ENCODE results near the gene RTN1.
"Not testable (repeated sequence)": the region's sequence is repeated elsewhere in the genome, so short reads cannot be mapped to it uniquely, and the experiment has no call there.

The RTN1 gene

DNA sequence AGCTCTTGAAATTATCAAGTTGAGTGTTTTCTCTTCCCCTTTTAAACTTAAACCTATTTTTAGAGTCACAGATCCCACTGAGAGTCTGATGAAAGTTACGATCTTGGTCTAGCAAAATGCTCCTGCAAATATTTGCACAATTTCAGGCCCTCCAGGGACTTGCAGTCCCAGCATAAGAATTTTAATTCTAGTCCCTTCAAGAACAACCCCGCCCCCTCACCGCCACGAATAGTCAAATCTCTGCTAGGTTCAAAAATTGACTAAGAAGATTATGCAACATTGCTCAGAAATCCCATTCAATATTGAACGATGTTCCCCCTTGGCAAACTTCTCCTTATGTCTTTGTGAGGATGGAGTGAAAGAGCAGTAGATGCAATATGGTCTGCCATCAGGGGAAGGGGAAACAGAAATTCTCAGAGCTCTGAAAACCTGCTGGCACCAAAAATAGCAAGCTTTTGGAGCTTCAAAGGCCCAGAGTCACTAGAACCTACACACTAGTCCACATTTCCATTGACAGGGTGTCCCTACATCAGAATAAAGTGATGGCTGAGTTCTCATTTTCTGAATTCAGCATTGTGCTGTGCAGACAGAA lies 166.4 kb downstream of the RTN1 start:
- no peak for DNase-seq (ENCODE audit: low read depth)

DNA sequence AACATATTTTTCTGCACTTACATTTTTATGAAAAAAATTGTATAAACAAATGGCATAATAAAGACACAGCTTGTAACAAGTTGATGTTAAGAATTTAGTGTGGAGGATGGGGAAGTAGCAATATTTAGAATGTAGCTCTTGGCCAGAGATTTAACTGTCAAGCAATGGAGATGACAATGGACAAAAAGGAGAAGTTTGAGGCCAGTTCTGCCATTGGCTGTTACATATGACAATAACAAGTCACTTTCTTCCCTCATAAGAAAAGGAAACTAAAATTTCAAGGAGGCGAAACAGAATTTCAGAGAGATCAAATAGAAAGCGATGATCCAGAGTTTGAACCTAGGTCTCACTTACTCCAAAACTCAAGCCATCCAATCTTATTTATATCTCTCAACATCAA lies 171.1 kb downstream of the RTN1 start:
- no peak for DNase-seq (ENCODE audit: low read depth)

DNA sequence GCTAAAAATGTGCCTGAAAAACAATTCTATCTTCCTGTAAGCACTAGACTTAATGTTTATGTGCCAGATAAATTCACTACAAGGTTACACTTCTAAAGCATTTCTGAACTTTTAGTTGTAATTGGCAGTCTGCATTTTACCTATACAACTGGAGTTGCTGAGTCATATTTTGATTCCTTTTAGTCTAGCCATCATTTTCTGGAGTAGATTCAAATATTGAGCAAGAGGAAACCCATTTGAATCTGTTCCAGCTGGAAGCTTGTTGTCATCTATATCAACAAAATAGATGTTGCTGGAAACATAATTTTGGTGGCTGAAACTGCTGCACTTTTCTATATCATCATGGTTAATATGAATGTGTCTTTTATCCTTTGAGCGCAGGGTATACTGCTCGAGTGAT lies 171.8 kb downstream of the RTN1 start:
- DNase-seq (ENCODE audit: low read depth), result peak; percentile 77

- DNase-seq (ENCODE audit: low read depth), result peak; percentile 66
These were observed 175.4 kb downstream of the RTN1 start for GRCh38 chr14:59695198-59695597.

GRCh38 chr14:59691266-59691665 lies 179.3 kb downstream of the RTN1 start:
- DNase-seq (ENCODE audit: low read depth), result no peak

DNA sequence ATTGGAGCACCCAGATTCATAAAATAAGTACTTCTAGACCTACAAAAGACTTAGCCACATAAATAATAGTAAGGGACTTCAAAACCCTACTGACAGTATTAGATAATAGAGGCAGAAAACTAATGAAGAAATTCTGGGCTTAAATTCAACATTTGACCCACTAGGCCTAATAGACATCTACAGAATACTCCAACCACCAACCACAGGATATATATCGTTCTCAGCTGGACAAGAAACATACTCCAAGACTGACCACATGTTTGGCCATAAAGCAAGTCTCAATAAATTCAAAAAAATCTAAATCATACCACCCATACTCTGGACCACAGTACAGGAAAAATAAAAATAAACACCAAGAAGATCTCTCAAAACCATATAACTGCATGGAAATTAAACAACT lies 180.2 kb downstream of the RTN1 start:
- peak; percentile 52 for DNase-seq (ENCODE audit: low read depth)

GRCh38 chr14:59688224-59689170 lies 182.1 kb downstream of the RTN1 start:
- DNase-seq (ENCODE audit: low read depth), result peak; percentile 64

DNA sequence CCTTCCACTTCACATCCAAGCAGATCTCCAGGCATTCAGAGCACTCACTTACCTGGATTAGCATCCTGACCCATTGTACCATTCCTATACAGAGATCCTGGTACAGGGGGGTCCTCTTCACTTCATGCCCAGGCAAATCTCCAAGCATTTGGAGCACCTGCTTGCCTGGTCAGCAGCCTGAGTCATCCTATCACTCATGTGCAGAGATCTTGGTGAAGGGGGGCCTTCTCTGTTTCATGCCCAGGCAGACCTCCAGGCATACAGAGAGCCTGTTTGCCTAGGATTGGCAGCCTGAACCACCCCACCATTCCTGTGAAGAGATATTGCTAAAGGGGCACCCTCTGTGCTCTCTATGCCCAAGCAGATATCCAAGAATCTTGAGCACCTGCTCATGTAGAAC lies 182.9 kb downstream of the RTN1 start:
- no peak for DNase-seq (ENCODE audit: low read depth)

GRCh38 chr14:59679872-59680271 lies 190.7 kb downstream of the RTN1 start:
- peak; percentile 55 for DNase-seq (ENCODE audit: low read depth)

DNA sequence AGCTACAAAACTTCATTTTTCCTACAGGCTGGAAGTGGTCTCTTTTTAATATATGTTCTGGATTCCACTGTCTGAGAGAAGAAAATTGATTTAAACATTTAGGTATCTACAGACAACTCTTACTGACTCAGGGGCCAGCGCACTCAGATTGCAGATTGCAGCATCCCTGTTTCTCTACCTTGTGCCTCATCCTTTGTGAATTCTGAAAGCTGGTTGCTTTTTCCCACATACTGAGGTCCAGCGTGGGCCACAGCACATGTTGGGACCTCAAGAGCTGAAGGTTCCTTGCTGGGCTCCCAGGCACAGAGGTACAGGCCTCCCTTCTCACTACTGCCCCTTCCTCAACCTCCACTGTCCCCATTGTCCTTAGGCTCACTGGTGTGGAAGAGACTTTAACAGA lies 192.2 kb downstream of the RTN1 start:
- no peak for DNase-seq (ENCODE audit: low read depth)

DNA sequence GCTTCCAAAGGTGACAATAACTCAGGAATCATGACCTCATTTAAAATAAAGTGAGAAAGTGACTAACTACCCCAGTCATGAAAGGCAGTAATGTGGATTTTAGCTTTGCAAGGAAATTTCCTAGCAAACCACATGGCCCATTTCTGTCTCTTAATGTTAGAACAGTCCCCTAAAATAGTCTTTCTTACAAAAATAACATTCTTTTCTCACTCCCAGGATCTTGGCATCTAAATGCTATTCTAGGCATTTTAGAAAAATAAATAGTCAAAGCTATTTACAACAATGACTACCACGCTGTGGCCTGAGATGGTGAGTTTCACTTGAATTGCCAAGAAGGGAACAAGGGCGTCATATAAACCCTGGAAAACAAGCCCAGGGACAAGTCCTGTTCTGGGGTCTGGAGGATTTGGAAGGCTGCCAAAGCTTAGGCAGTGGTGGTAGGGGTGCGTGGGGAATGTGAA lies 192.8 kb downstream of the RTN1 start:
- no peak for DNase-seq (ENCODE audit: low read depth)

GRCh38 chr14:59675394-59675793 lies 195.2 kb downstream of the RTN1 start:
- no peak for DNase-seq (ENCODE audit: low read depth)

DNA sequence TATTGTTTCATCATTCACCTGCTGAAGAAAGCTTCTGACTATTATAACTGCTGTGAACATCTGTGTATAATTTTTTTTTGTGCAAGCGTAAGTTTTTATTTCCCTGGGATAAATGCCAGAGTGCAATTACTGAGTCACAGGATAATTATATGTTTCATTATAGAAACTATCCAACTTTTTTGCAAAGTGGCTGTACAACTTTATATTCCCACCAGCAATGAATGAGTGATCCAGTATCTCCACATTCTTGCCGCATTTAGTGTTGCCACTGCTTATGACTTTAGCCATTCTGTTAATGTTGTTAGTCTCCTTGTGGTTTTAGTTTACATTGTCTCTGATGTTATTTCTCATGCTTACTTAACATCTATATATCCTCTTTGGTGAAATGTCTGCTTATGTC lies 205.8 kb downstream of the RTN1 start:
- DNase-seq (ENCODE audit: low read depth), result no peak

- DNase-seq (ENCODE audit: low read depth), result no peak
These were observed 212.8 kb downstream of the RTN1 start for GRCh38 chr14:59657769-59658168.

DNA sequence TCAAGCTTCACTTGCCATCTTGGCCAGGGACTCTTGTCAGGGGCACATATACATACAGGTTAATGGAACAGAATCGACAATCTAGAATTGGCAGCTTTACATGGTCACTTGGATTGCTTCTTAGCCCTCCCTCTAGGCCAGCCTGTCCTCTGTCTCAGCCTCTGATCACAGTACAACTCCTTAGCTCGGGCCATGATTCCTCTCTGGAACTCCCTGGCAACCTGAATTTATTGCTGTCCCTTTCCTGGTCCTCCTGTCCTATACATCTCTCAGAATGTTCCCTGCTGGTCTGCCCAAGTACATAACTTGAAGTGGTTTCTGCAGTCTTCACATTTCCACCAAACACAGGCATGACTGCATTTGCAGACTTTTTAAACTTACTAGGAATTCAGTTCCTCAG lies 214.1 kb downstream of the RTN1 start:
- DNase-seq (ENCODE audit: low read depth), result no peak

DNA sequence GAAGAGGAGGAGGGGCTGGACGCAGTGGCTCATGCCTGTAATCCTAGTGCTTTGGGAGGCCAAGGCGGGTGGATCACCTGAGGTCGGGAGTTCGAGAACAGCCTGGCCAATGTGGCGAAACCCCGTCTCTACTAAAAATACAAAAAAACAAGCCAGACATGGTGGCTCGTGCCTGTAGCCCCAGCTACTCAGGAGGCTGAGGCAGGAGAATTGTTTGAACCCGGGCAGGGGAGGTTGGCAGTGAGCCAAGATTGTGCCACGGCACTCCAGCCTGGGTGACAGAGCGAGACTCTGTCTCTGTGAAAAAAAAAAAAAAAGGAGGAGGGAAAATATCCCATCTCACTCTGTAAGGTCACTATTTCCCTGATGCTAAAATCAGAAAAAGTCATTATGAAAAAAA lies 216.4 kb downstream of the RTN1 start:
- not testable (repeated sequence) for DNase-seq (ENCODE audit: low read depth)

DNA sequence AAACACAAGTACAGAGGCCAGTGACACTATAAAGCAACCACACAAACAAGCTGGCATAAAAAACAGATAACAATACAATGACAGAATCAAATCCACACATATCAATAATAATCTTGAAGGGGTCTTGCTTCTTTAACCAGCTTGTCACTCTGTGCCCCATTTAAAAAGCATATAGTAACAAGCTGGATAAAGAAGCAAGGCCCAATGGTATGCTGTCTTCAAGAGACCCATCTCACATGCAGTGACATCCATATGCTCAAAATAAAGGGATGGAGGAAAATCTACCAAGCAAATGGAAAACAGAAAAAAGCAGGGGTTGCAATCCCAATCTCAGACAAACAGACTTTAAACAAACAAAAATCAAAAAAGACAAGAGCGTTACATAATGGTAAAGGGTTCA lies 223.7 kb downstream of the RTN1 start:
- not testable (repeated sequence) for DNase-seq (ENCODE audit: low read depth)

- no peak for DNase-seq (ENCODE audit: low read depth)
These were observed 231.7 kb downstream of the RTN1 start for GRCh38 chr14:59638885-59639284.

- DNase-seq (ENCODE audit: low read depth), result no peak
These were observed 236.0 kb downstream of the RTN1 start for GRCh38 chr14:59634617-59635016.

DNA sequence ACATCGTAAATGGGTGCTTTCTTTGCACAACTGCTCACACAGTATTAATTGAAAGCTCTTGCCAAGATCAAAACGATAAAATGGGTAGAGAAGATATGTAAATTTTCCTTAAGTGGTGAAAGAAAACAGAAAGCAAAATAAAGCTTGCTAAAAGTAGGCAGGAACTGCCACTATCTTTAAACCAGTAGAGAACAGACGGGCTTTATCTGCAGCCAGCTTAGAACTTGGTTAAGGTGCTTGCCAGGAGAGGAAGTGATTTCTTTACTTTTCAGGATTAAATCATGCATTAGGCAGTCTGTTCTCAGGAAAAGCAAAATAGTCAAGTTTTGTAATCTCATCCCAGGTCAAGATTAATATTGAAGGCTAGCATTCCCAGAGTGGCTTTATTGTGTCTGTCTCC lies 237.1 kb downstream of the RTN1 start:
- no peak for DNase-seq (ENCODE audit: low read depth)

- peak; percentile 32 for DNase-seq (ENCODE audit: low read depth)
These were observed 238.2 kb downstream of the RTN1 start for GRCh38 chr14:59632381-59632780.

GRCh38 chr14:59631237-59631636 lies 239.3 kb downstream of the RTN1 start:
- no peak for DNase-seq (ENCODE audit: low read depth)

DNA sequence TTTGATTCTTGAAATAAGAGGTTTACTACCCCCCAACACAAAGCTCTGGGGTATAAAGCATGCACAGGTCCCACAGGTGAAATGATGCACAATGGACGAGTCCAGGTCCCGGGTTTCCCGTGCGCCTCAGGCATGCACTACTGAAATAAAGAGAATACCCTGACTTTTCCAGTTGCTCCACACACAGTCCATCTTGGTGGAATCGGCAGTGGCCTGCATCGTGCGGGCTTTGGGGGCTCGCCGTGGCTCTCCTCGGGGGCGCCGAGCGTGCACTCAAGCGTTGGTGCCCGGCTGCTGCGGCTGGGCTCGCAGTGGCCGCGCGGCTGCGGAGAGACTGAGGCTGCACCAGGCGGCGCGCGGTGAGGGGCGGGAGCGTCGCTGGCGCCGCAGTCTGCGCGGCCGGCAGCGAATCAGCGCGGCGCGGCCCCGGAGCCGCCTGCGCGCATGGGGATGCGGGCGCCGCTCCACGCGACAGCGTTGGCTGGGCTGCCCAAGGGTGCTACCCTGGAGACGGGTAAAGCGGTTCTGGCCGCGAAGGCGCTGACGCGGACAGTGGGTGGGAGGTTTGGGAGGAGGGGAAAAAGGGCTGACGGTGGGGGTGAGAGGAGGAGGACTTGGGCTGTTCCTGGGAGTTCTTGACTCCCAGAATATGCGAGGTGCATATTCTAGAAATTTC lies 240.2 kb downstream of the RTN1 start:
- peak; percentile 3 for DNase-seq (ENCODE audit: low read depth)
